K562 treated with DMSO at 1 percent for 4 hours (cell line): ENCODE results near the gene TRIP12. TPM values are rescaled to one million over a fixed set of nuclear protein-coding genes. Genes with fewer than 3 reads are reported as not detected.

Experiments
- total RNA-seq: library from RNA; unstranded; fragments of 300-600 nt; gene quantifications from 2 replicates; pipeline ENCODE4 v1.2.3, GENCODE V29; 2022; ENCODE audit not compliant: insufficient read depth

TRIP12 gene
- 38.7 and 40.8 TPM in 2 replicates for total RNA-seq

DNA sequence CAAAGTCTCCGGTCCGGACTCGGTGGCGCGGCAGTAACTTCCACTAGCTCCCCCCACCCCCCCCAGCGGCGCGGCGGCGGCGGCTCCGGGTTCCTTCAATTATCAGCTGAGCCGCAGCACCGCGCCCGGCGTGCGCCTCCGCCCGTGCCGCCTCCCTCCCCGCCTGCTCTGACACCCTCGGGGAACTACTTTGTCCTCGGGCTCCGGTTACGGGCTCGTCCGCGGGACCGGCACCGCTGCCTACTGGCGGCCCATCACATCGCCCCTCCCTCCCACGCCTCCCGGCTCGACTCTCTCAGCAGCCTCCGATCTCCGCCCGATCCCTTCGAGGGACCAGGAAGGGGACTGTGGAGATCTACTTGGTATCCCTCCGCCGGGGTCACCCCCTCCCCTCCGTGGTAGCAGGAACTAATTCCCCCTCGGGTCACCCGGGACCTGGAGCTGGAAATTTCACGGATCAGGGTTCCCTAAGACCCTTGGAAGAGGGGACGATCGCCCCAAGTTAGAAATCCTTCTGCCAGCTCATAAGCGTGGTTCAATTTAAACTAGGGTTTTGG, at the start of gene TRIP12:
Gene TRIP12, minus strand, starts transcription at position 118 of the 557 bp plus-strand sequence. CDS start 41,930 bp downstream, outside the sequence.

DNA sequence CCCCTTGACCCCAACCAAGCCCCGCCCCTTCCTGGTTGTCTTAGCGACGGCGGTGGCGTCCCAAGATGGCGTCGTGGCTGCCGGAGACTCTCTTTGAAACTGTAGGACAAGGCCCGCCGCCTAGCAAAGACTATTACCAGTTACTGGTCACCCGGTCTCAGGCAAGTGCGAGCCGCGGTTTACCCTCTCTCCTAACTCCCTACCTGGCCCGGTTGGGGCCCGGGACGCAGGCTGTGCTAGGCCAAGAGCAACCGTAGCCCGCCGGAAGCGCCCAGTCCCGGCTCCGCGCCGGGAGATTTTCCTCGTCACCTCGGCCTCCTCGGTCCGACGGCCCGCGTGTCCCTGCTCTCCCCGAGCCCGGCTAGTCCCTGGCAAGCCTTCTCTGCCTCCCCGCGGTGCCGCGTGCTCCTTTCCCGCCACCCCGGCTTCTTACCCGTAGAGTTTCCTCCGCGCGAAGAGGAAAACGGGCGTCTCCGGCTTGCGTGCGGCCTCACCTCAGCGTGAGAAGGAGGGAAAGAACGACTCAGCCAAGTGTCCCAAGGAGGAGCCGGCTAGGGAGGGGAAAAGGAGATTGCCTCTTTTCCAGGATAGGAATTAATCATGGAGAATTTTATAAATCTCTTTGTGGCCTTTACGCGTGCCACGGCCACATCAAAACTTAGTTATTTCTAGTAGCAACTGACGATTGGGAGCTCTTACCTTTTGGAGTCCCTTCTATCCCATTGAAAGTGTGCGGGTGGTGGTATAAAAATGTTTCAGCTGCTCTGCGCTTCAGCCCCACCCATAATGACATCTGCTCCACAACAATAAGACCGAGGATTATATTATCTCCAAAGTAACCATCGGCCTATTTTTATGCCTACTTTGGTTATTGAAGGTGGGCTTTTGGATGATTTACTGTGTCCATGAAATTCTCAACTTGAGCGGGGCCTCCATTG, 909 bp upstream of the TRIP12 start, which contains the start of gene FBXO36:
Gene FBXO36, plus strand, starts transcription at position 55 of the 938 bp plus-strand sequence. Its CDS starts 11 bp downstream, at position 66.

DNA sequence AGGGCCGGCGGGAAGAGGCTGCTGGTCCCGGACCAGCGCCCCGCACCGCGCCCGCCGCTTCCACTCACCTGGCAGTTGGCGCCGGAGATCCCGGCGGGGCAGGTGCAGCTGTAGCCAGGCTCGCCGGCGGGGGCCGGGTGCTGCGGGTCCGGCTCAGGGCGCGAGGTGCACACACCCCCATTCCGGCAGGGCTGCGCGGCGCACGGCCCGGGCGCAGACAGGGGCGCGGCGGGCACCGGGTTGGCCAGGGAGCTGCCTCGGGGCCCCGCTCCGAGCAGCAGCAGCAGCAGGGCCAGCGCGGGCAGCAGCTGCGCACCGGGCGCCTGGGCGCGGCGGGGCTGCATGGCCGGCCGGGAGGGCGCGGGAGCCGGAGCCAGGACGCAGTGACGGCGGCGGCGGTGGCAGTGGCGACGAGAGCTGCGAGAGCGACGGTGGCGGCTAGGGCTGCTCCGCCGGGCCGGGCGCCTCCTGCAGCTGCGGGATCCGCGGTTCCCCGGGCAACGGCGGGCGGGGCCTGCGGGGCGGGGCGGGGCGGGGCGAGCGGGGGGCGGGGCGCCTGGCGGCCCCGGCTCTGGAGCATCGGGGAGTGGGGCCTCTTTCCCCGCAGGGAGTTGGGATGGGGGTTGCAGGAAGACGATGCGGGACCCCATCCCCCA, 207.6 kb downstream of the TRIP12 start, which contains the start of gene DNER:
Gene DNER, minus strand, starts transcription at position 476 of the 656 bp plus-strand sequence. Its CDS starts 132 bp downstream, at position 344.

Other genes with a start within 250 kb of the TRIP12 start
- not detected in 2 replicates for gene DNER, start 207.5 kb downstream of the TRIP12 start, total RNA-seq
- gene FBXO36, start 494 bp upstream of the TRIP12 start, total RNA-seq = not detected in 2 replicates
- not detected in 2 replicates for gene SLC16A14, start 146.9 kb upstream of the TRIP12 start, total RNA-seq